Memory B cell (primary cell): ENCODE measurements around the gene MESD.

Experiments
- ATAC-seq: fragments of 150-1000 bp; cut with Tn5 transposase; 2 replicates; pipeline ENCODE4 v1.10.0; 2021; ENCODE audit warnings: low read depth, mild to moderate bottlenecking, moderate library complexity
- DNase-seq, 2 donors: peaks; one replicate each; pipeline ENCODE4 v3.0.0; 2022; ENCODE audit warnings: low spot score in 2 of 2
- H3K27ac Mint-ChIP-seq: one replicate; pipeline ENCODE4 v1.8.0; 2022; ENCODE audit warnings: mild to moderate bottlenecking, moderate library complexity, mixed read lengths
- H3K27me3 Mint-ChIP-seq: one replicate; pipeline ENCODE4 v1.8.0; 2022; ENCODE audit warnings: mixed read lengths
- H3K36me3 Mint-ChIP-seq: one replicate; pipeline ENCODE4 v1.8.0; 2022; ENCODE audit warnings: mild to moderate bottlenecking, mixed read lengths
- H3K4me1 Mint-ChIP-seq: one replicate; pipeline ENCODE4 v1.8.0; 2022; ENCODE audit warnings: mixed read lengths
- H3K4me3 Mint-ChIP-seq: one replicate; pipeline ENCODE4 v1.8.0; 2022; ENCODE audit warnings: mild to moderate bottlenecking, moderate library complexity, mixed read lengths
- H3K9me3 Mint-ChIP-seq: one replicate; pipeline ENCODE4 v1.8.0; 2022; ENCODE audit warnings: mixed read lengths

MESD gene

DNA sequence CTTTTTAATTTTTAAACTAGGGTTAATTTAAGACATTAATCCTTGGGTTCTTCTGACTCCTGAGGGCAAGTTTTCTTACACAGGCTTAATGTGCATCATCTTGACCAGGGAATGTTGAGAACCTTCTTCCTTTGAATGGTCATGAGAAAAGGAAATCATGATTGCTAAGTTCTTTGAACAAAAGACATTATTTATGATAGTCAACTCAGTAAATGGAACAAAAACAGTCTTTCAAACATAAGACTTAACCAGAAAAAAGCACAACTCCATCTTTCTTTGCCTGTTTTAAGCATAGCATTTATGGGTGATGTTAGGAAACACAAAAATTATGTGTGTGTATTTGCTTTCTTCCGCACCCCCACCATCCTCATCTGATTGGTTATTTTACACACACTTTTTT, 16.5 kb upstream of the MESD start:
- ATAC-seq (no peak), DNase-seq (no peak)
- no peak overlapping the region for H3K27ac Mint-ChIP-seq
- H3K27me3 Mint-ChIP-seq, result no peaks in the 10 kb centered on the region
- H3K9me3 Mint-ChIP-seq, result no peaks in the 10 kb centered on the region
- peaks cover 22% of the 10 kb centered on the region for H3K4me1 Mint-ChIP-seq
- H3K4me3 Mint-ChIP-seq, result no peak overlapping the region
- peaks cover 7% of the 10 kb centered on the region for H3K36me3 Mint-ChIP-seq

DNA sequence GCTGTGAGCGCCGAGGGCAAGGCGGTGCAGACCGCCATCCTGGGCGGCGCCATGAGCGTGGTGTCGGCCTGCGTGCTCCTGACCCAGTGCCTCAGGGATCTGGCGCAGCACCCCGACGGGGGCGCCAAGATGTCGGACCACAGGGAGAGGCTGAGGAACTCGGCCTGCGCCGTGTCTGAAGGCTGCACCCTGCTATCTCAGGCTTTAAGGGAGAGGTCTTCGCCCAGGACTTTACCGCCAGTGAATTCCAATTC, 13.4 kb upstream of the MESD start:
- Mint-ChIP-seq H3K4me3 (peak overlapping the region; percentile 54), H3K27ac (no peak overlapping the region), H3K4me1 (peaks cover 33% of the 10 kb centered on the region), H3K9me3 (no peaks in the 10 kb centered on the region), H3K36me3 (peaks cover 7% of the 10 kb centered on the region), H3K27me3 (no peaks in the 10 kb centered on the region)
- DNase-seq (no peak), ATAC-seq (no peak)

DNA sequence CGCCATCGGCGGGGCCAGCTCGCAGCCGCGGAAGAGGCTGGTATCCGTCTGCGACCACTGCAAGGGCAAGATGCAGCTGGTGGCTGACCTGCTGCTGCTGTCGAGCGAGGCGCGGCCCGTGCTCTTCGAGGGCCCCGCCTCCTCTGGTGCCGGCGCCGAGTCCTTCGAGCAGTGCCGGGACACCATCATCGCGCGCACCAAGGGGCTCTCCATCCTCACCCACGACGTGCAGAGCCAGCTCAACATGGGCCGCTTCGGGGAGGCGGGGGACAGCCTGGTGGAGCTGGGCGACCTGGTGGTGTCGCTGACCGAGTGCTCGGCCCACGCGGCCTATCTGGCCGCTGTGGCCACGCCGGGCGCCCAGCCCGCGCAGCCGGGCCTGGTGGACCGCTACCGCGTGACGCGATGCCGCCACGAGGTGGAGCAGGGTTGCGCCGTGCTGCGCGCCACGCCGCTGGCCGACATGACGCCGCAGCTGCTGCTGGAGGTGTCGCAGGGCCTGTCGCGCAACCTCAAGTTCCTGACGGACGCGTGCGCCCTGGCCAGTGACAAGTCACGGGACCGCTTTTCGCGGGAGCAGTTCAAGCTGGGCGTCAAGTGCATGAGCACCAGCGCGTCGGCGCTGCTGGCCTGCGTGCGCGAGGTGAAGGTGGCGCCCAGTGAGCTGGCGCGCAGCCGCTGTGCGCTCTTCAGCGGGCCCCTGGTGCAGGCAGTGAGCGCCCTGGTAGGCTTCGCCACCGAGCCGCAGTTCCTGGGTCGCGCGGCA, 12.9 kb upstream of the MESD start:
- H3K4me3 Mint-ChIP-seq, result peak overlapping the region; percentile 55
- H3K36me3 Mint-ChIP-seq, result peaks cover 7% of the 10 kb centered on the region
- no peaks in the 10 kb centered on the region for H3K27me3 Mint-ChIP-seq
- H3K4me1 Mint-ChIP-seq, result peaks cover 33% of the 10 kb centered on the region
- no peak for DNase-seq
- no peak for ATAC-seq
- H3K27ac Mint-ChIP-seq, result peak overlapping the region; percentile 95
- H3K9me3 Mint-ChIP-seq, result peaks cover under 1% of the 10 kb centered on the region

DNA sequence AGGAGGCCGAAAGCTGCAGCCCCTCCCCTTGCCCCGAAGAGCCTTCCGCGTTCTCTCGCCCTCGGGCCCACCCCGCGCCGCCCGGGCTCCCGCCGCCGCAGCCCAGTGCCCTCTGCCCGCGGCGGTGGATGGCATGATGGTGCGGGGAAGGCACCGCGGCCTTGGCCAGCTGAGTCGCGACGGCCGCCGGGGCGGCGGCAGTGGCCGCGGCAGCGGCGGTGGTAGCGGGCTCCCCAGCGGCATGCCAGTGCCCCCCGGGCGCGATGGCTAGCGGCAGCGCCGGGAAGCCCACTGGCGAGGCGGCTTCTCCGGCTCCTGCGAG, 12.4 kb upstream of the MESD start:
- ATAC-seq (no peak), DNase-seq (no peak)
- H3K9me3 Mint-ChIP-seq, result peaks cover 2% of the 10 kb centered on the region
- H3K27me3 Mint-ChIP-seq, result no peaks in the 10 kb centered on the region
- peak overlapping the region; percentile 95 for H3K27ac Mint-ChIP-seq
- peaks cover 7% of the 10 kb centered on the region for H3K36me3 Mint-ChIP-seq
- peak overlapping the region; percentile 81 for H3K4me3 Mint-ChIP-seq
- H3K4me1 Mint-ChIP-seq, result peaks cover 33% of the 10 kb centered on the region

DNA sequence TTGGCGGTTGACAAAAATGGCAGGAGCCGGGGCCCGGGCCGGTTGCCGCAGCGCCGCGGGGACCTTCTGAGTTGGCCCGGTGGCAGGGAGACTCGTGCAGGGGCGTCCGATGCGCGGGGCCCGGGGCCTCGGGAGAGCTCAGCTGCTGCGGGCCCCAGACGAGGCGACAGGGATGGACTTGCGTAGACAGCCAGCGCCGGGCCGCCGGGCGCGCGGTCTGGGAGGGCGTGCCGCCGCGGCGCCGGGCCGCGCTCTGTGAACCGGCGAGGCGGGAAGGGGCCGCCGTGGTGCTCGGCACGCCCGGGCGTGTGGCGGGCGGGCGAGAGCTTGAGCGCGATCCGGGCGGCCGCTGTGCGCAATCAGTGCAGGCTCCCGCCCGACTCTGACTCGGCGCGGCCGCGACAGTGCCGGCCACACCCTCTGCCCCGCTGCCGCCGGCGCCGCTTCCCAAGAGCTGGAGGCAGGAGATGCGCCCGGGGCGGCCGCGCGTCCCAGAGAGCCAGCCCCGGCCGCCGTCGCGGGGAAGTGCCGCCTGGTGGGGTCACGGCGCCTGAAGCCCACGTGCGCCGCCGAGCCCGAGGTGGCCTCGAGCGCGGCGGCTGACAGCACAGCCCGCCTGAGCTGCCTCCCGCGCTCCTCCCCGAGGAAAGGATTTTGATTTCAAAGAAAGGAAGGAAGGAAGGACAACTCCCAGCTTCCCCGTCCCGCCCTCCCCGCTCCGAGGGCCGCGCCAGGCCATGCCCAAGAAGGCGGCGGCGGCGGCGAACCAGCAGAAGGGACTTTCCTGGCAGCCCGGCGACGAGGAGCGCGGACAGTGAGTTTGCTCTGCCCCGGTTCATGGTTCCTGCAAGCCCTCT, 11.8 kb upstream of the MESD start:
- H3K4me1 Mint-ChIP-seq, result peaks cover 32% of the 10 kb centered on the region
- peaks cover 2% of the 10 kb centered on the region for H3K9me3 Mint-ChIP-seq
- no peaks in the 10 kb centered on the region for H3K27me3 Mint-ChIP-seq
- H3K4me3 Mint-ChIP-seq, result peak overlapping the region; percentile 92
- peak overlapping the region; percentile 95 for H3K27ac Mint-ChIP-seq
- DNase-seq (peak; percentile 55 to 60), ATAC-seq (peak; percentile 41)
- peaks cover 7% of the 10 kb centered on the region for H3K36me3 Mint-ChIP-seq

DNA sequence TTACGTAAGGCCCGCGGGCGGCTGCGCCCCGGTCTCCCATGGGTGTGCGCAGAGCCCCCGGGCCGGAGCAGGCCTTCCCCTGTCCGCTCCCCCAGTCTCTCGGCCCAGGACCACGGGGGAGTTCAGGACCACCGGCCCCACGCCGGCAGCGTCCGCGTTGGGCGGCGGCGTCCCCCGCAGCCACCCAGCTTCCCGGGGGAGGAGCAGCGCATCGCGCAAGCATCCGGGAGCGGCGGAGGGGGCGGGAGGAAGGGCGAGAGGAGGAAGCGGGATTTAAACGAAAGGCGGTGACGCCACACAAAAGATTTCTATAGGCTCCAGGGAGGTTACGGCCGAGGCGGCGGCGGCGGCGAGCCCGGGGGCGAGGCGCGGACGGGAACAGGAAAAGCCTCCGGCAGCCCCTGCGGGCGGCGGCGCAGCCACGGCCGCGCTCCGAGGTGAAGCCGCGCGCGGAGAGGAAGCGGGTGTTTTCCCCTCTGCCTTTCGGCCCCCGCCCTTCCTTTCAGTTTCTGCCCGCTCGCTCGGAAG, 11.1 kb upstream of the MESD start, which contains the start of gene TLNRD1:
Gene TLNRD1 (plus strand): TSS at position 300 of the 528 bp plus-strand sequence. CDS start 1,349 bp downstream, outside the sequence.
- Mint-ChIP-seq H3K27ac (peak within 1 kb of the TSS; percentile 95), H3K36me3 (peaks cover 7% of the 10 kb centered on the region), H3K4me1 (peaks cover 31% of the 10 kb centered on the region), H3K9me3 (peaks cover 4% of the 10 kb centered on the region), H3K27me3 (no peaks in the 10 kb centered on the region), H3K4me3 (peak within 1 kb of the TSS; percentile 92)
- peak; percentile 77 to 79 for DNase-seq
- peak; percentile 71 for ATAC-seq

DNA sequence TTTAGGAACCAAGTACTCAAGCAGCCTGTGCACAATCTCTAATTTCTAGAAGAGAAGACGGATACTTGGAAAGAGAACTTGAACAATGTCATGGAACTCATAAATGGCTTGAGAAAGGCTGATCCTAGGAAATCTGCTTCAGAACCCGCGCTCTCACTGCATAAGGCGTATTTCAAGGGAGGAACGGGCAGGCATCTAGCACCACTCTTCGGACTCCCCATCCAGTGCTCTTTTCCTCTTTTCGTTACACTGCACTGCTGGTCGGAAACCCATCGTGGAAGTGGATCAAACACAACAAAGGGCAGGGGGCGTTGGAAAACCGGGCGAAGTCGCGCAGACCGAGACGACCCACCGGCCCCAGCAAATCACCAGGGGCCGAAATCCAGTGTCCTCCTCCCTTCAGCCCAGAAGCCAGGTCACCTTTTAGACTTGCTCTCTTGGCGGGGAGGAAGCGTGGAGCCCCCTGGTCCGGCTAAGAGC, 10.6 kb upstream of the MESD start:
- peaks cover 4% of the 10 kb centered on the region for H3K9me3 Mint-ChIP-seq
- ATAC-seq, result no peak
- peaks cover 29% of the 10 kb centered on the region for H3K4me1 Mint-ChIP-seq
- H3K36me3 Mint-ChIP-seq, result peaks cover 7% of the 10 kb centered on the region
- H3K4me3 Mint-ChIP-seq, result peak overlapping the region; percentile 92
- DNase-seq, result no peak
- peak overlapping the region; percentile 95 for H3K27ac Mint-ChIP-seq
- no peaks in the 10 kb centered on the region for H3K27me3 Mint-ChIP-seq

DNA sequence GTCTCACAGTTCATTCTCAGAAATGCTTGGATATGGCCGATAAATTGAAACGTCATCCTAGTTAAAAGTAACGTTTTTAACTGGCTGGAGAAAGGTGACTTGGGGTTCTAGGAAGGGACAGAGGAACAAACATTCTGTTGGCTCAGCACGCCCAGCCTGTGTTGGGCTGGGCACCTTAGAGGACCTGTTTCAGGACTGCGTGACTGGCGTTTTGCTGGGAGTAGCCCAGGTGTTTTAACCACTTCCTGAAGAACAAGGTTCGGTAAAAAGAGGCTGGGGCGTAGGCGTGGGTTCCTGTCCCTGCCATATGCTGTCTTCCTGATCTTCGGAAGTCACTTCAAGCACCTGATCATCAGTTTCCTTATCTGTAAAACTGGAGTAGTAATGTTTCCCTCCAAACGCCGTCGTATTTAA, 10.0 kb upstream of the MESD start:
- peak overlapping the region; percentile 92 for H3K4me3 Mint-ChIP-seq
- peak overlapping the region; percentile 95 for H3K27ac Mint-ChIP-seq
- peaks cover 7% of the 10 kb centered on the region for H3K36me3 Mint-ChIP-seq
- peaks cover 4% of the 10 kb centered on the region for H3K9me3 Mint-ChIP-seq
- peaks cover 27% of the 10 kb centered on the region for H3K4me1 Mint-ChIP-seq
- ATAC-seq (no peak), DNase-seq (no peak)
- no peaks in the 10 kb centered on the region for H3K27me3 Mint-ChIP-seq

DNA sequence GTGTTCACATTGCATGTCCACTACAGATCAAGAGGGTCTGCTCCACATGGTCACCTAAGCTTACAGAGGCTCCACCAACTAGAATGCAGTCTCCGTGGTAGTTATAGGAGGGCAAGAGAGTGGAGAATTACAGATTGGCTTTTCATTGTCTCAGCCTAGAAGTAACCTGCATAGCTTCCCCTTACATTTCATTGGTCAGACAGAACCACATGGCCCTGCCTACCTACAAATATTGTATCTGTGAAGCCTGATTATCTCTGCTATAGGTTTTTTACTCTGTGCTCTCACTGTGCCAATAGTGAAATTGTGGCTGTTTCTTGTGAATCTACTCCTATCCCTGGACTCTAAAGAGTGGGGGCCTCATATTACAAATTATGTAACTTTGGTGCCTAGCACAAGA, 8.6 kb upstream of the MESD start:
- H3K4me1 Mint-ChIP-seq, result peaks cover 15% of the 10 kb centered on the region
- DNase-seq (no peak), ATAC-seq (peak; percentile 12)
- H3K36me3 Mint-ChIP-seq, result no peaks in the 10 kb centered on the region
- H3K27me3 Mint-ChIP-seq, result no peaks in the 10 kb centered on the region
- peaks cover 4% of the 10 kb centered on the region for H3K9me3 Mint-ChIP-seq
- H3K4me3 Mint-ChIP-seq, result peak overlapping the region; percentile 37
- peak overlapping the region; percentile 51 for H3K27ac Mint-ChIP-seq

DNA sequence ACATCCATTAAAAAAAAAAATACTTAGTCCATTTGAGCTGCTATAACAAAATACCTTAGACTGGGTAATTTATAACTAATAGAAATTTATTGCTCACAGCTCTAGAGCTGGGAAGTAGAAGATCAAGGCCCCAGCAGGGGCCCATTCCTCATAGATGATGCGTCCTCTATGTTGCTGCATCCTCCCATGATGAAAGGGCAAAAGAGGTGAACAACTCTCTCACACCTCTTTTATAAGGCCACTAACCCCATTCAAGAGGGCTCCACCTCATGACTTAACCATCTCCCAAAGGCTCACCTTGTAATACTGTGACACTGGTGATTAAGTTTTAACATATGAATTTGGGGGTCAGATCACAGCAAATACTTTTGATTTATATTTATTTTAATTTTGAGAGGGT, 8.1 kb upstream of the MESD start:
- H3K27me3 Mint-ChIP-seq, result no peaks in the 10 kb centered on the region
- H3K4me3 Mint-ChIP-seq, result no peak overlapping the region
- peaks cover 15% of the 10 kb centered on the region for H3K4me1 Mint-ChIP-seq
- peaks cover 4% of the 10 kb centered on the region for H3K9me3 Mint-ChIP-seq
- H3K36me3 Mint-ChIP-seq, result no peaks in the 10 kb centered on the region
- DNase-seq, result no peak
- no peak overlapping the region for H3K27ac Mint-ChIP-seq
- no peak for ATAC-seq

DNA sequence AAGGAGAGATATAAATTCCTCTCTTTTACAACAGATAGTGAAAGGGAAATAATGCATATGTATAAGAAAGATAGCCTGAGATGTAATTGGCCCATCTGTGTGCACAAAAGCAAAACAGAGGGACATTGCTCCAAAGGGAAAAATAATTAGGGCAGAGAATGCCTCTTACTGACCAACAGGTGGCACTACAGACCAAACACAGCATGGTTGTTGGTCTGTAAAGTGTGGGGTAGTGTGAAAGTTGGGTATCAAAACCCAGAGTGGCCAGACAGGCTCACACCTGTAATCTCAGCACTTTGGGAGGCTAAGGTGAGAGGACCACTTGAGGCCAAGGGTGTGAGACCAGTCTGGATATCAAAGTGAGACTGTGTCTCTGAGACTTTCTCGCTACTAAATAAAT, 6.6 kb upstream of the MESD start:
- H3K36me3 Mint-ChIP-seq, result no peaks in the 10 kb centered on the region
- no peak overlapping the region for H3K4me3 Mint-ChIP-seq
- no peak overlapping the region for H3K27ac Mint-ChIP-seq
- no peak for ATAC-seq
- no peak for DNase-seq
- peaks cover 4% of the 10 kb centered on the region for H3K9me3 Mint-ChIP-seq
- H3K4me1 Mint-ChIP-seq, result peaks cover 15% of the 10 kb centered on the region
- no peaks in the 10 kb centered on the region for H3K27me3 Mint-ChIP-seq

DNA sequence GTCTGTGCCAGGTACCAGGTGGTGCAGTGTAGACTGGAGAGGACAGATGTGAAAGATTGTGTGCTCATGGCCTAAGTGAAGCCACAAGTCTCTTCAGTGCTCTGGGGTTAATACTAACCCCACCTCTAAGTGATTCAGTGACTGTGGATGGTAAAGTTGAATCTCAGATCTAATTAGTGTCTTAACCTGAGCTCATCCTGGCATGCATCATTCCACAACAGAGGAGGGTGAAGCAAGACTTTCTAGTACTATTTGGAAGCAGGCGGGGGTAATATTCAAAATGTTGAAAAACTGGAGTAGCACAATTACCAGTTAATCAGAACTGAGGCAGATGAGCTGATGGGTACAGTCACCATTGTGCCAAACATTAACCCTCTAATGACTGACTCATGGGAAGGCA, 2.8 kb upstream of the MESD start:
- H3K36me3 Mint-ChIP-seq, result peaks cover 4% of the 10 kb centered on the region
- DNase-seq (no peak), ATAC-seq (no peak)
- H3K4me3 Mint-ChIP-seq, result no peak overlapping the region
- peaks cover 2% of the 10 kb centered on the region for H3K9me3 Mint-ChIP-seq
- no peaks in the 10 kb centered on the region for H3K27me3 Mint-ChIP-seq
- H3K4me1 Mint-ChIP-seq, result peaks cover 19% of the 10 kb centered on the region
- no peak overlapping the region for H3K27ac Mint-ChIP-seq

DNA sequence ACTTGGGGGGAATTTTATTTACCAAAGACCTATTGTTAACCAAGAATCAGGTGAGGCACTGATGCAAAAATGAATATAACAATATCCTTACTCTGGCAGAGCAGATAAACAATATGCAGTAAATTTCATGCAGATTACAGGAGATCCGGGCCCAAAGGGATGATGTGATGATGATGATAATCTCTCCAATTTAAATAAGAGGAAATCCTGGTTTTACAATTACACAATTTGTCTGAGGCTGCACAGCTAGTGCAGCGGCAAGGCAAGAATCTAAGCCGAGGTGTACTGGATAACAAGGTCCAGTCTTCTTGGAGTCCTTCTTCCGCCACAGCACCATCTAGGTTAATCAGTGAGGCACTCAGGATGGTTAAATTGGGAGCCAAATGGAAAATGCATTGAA, 2.4 kb upstream of the MESD start:
- ATAC-seq, result no peak
- H3K4me1 Mint-ChIP-seq, result peaks cover 21% of the 10 kb centered on the region
- peaks cover 1% of the 10 kb centered on the region for H3K9me3 Mint-ChIP-seq
- no peak overlapping the region for H3K27ac Mint-ChIP-seq
- no peak for DNase-seq
- no peaks in the 10 kb centered on the region for H3K27me3 Mint-ChIP-seq
- peaks cover 4% of the 10 kb centered on the region for H3K36me3 Mint-ChIP-seq
- H3K4me3 Mint-ChIP-seq, result no peak overlapping the region

DNA sequence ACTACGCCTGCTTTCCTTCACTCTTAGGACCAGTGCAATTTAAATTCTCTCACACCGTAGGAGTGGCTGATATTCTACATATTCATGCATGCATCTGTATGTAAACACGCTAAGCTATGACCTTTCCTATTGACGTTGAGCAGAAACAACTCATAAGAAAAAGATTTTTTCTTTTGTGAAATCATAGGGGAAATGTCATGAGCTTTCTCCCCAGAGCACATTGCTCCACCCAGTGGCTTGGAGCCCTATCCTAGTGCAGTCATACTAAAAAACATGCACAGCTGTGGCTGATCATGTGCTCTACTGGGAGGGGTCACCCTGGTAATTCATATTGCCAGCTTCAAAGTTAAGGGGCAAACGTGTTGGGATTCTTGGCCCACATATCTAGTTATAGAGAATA, 1.8 kb upstream of the MESD start:
- no peak for DNase-seq
- H3K27ac Mint-ChIP-seq, result no peak overlapping the region
- H3K9me3 Mint-ChIP-seq, result peaks cover 1% of the 10 kb centered on the region
- ATAC-seq, result no peak
- no peak overlapping the region for H3K4me3 Mint-ChIP-seq
- peaks cover 26% of the 10 kb centered on the region for H3K4me1 Mint-ChIP-seq
- H3K36me3 Mint-ChIP-seq, result peaks cover 4% of the 10 kb centered on the region
- H3K27me3 Mint-ChIP-seq, result no peaks in the 10 kb centered on the region
